ENCODE results near the gene SPNS1. TPM values are rescaled to one million over a fixed set of nuclear protein-coding genes. Genes with fewer than 3 reads are reported as not detected.

Gene SPNS1
- total RNA-seq, 1 experiment from 2014 or later = 79.1 TPM

- no peak for DNase-seq (ENCODE audit: low read depth, low spot score)
- intact Hi-C loops (cut with micrococcal nuclease; ENCODE audit: unreplicated experiment) = no loop called here
- CTCF ChIA-PET = interaction anchor here (0.6 kb wide), 1 partner anchor 429 kb away, joined by 7 read pairs; no protein-coding TSS in a partner anchor
- BruUV-seq (replicated peaks) = no TSS peak
- Histone ChIP-seq H3K36me3 (ENCODE audit: control insufficient read depth, insufficient read depth, low read length) (no peaks in the 10 kb centered on the region), H3K4me1 (ENCODE audit: control insufficient read depth, insufficient read depth, low read length) (no peaks in the 10 kb centered on the region), H3K4me3 (ENCODE audit: low read depth in 2 of 2, low read length in 2 of 2) (no peak overlapping the region), H3K9me3 (ENCODE audit: control insufficient read depth, insufficient read depth, low read depth, low read length) (no peaks in the 10 kb centered on the region), H3K27ac (ENCODE audit: low read length) (no peak overlapping the region), H3K27me3 (ENCODE audit: control insufficient read depth, insufficient read depth, low read length) (no peaks in the 10 kb centered on the region)
- POLR2A ChIA-PET = no interaction called here
- TF ChIP-seq REST (IDR thresholded peaks at IDR 0.05; ENCODE audit: insufficient read depth in 1 of 2, low read depth in 2 of 2, low read length in 1 of 2) (no peak), TCF7L2 (IDR thresholded peaks at IDR 0.05; ENCODE audit: low read depth, low read length) (no peak), CTCF (IDR thresholded peaks at IDR 0.05) (no peak), SIN3A (IDR thresholded peaks at IDR 0.05; ENCODE audit: borderline replicate concordance, insufficient read depth, low read depth, low read length) (no peak), POLR2AphosphoS5 (IDR thresholded peaks at IDR 0.05; ENCODE audit: low read depth, low read length) (no peak)
- ATAC-seq = no peak
- in situ Hi-C loops (cut with HindIII; ENCODE audit: low pct_unique_long_range_greater_than_20kb, low sequenced_read_pairs) = no loop called here
Observed at GRCh38 chr16:29012913-29013553, 38.5 kb downstream of the SPNS1 start.

- CTCF ChIA-PET = no interaction called here
- Histone ChIP-seq H3K4me3 (ENCODE audit: low read depth in 2 of 2, low read length in 2 of 2) (no peak overlapping the region), H3K9me3 (ENCODE audit: control insufficient read depth, insufficient read depth, low read depth, low read length) (no peaks in the 10 kb centered on the region), H3K36me3 (ENCODE audit: control insufficient read depth, insufficient read depth, low read length) (no peaks in the 10 kb centered on the region), H3K4me1 (ENCODE audit: control insufficient read depth, insufficient read depth, low read length) (no peaks in the 10 kb centered on the region), H3K27me3 (ENCODE audit: control insufficient read depth, insufficient read depth, low read length) (no peaks in the 10 kb centered on the region), H3K27ac (ENCODE audit: low read length) (no peak overlapping the region)
- no peak for TF ChIP-seq POLR2AphosphoS5 (IDR thresholded peaks at IDR 0.05; ENCODE audit: low read depth, low read length)
- TF ChIP-seq TCF7L2 (IDR thresholded peaks at IDR 0.05; ENCODE audit: low read depth, low read length) = no peak
- TF ChIP-seq REST (IDR thresholded peaks at IDR 0.05; ENCODE audit: insufficient read depth in 1 of 2, low read depth in 2 of 2, low read length in 1 of 2) = no peak
- TF ChIP-seq SIN3A (IDR thresholded peaks at IDR 0.05; ENCODE audit: borderline replicate concordance, insufficient read depth, low read depth, low read length) = no peak
- no peak for TF ChIP-seq CTCF (IDR thresholded peaks at IDR 0.05)
- in situ Hi-C loops (cut with HindIII; ENCODE audit: low pct_unique_long_range_greater_than_20kb, low sequenced_read_pairs) = no loop called here
- BruUV-seq (replicated peaks) = no TSS peak
- no peak for ATAC-seq
- no peak for DNase-seq (ENCODE audit: low read depth, low spot score)
- POLR2A ChIA-PET = interaction anchor here (0.6 kb wide), 1 partner anchor 166 kb away, joined by 9 read pairs; no protein-coding TSS in a partner anchor
- intact Hi-C loops (cut with micrococcal nuclease; ENCODE audit: unreplicated experiment) = no loop called here
Observed at GRCh38 chr16:29014561-29015069, 40.0 kb downstream of the SPNS1 start.
